HepG2 (cell line): Measurements from ENCODE around the gene ZNF226. TPM values are rescaled to one million over a fixed set of nuclear protein-coding genes. Genes with fewer than 3 reads are reported as not detected.

ENCODE experiments used
- CHD2 ChIP-seq: IDR thresholded peaks from 2 replicates; pipeline ENCODE4 v1.6.1; 2011; ENCODE audit warnings: low read depth, low read length, improper control_type of control experiment
- KDM1A ChIP-seq: IDR thresholded peaks from 2 replicates; pipeline ENCODE4 v1.6.1; 2016; ENCODE audit warnings: missing compliant biosample characterization
- MZF1 ChIP-seq: sonication (generic); formaldehyde crosslinking; IDR thresholded peaks from 2 replicates; pipeline ENCODE4 v1.8.1; 2023; ENCODE audit warnings: mild to moderate bottlenecking, missing genetic modification reagents, borderline replicate concordance
- PHF20 ChIP-seq: sonication (generic); formaldehyde crosslinking; IDR thresholded peaks from 2 replicates; pipeline ENCODE4 v1.5.0; 2020; ENCODE audit warnings: mild to moderate bottlenecking, missing genetic modification reagents
- PHF21A ChIP-seq: sonication (generic); formaldehyde crosslinking; IDR thresholded peaks from 2 replicates; pipeline ENCODE4 v1.5.0; 2020; ENCODE audit warnings: mild to moderate bottlenecking, missing genetic modification reagents
- PHF8 ChIP-seq: sonication (generic); formaldehyde crosslinking; IDR thresholded peaks from 2 replicates; pipeline ENCODE4 v1.5.0; 2020; ENCODE audit warnings: missing genetic modification reagents
- SP5 ChIP-seq: IDR thresholded peaks from 2 replicates; pipeline ENCODE4 v1.6.1; 2016; ENCODE audit warnings: low read depth, borderline replicate concordance
- TAF15 ChIP-seq: fragments of 200-400 bp; formaldehyde crosslinking; IDR thresholded peaks from one replicate; pipeline ENCODE4 v1.6.1; 2018; ENCODE audit warnings: mild to moderate bottlenecking, low read depth, low read length; ENCODE audit not compliant: poor library complexity, severe bottlenecking
- ZMYM4 ChIP-seq: sonication (generic); formaldehyde crosslinking; IDR thresholded peaks from 2 replicates; pipeline ENCODE4 v1.8.1; 2023; ENCODE audit warnings: mild to moderate bottlenecking, missing genetic modification reagents
- ZNF296 ChIP-seq: sonication (generic); formaldehyde crosslinking; conservative IDR thresholded peaks from 2 replicates; pipeline ENCODE4 v1.5.0; 2020; ENCODE audit warnings: mild to moderate bottlenecking, missing genetic modification reagents
- polyA plus RNA-seq, 8 experiments: library from polyadenylated mRNA; depleted of rRNA in 3 of 8; stranded (reverse) in 7 of 8; unstranded in 1 of 8; fragments of >200 nt; fragmentation: Illumina TruSeq in 4 of 8; extraction: Trizol in 4 of 8; gene quantifications; 2 replicates each; pipeline versions ENCODE4 v1.2.1 to v1.2.3, GENCODE V29; 2011 to 2016; ENCODE audit warnings: low read depth in 4 of 8, missing spikeins in 1 of 8, mixed read lengths in 1 of 8; ENCODE audit not compliant: insufficient read depth in 1 of 8
- total RNA-seq, 5 experiments: library from RNA; depleted of rRNA; stranded (reverse); fragments of >200 nt; fragmentation: Illumina TruSeq; extraction: Trizol; gene quantifications; 2 replicates each; pipeline ENCODE4 v1.2.3, GENCODE V29; 2016; ENCODE audit warnings: low read depth in 1 of 5
- TF ChIP-seq, protein P1 (sequence below): sonication (generic); formaldehyde crosslinking; conservative IDR thresholded peaks from 2 replicates; pipeline ENCODE4 v1.8.0; 2022; ENCODE audit warnings: mild to moderate bottlenecking, moderate library complexity, missing genetic modification reagents
- TF ChIP-seq, protein P2 (sequence below), 2 experiments: sonication (generic) in 1 of 2; formaldehyde crosslinking in 1 of 2; IDR thresholded peaks; 2 replicates each; pipeline versions ENCODE4 v1.5.1 to v1.6.1; 2011 to 2020; ENCODE audit warnings: borderline replicate concordance in 1 of 2, low read depth in 1 of 2, low read length in 1 of 2, mild to moderate bottlenecking in 1 of 2, missing genetic modification reagents in 1 of 2, moderate library complexity in 1 of 2
- TF ChIP-seq, protein P3 (sequence below): sonication (generic); formaldehyde crosslinking; IDR thresholded peaks from 2 replicates; pipeline ENCODE4 v1.5.1; 2020; ENCODE audit warnings: missing genetic modification reagents, mild to moderate bottlenecking, borderline replicate concordance
- TF ChIP-seq, protein P4 (sequence below): sonication (generic); formaldehyde crosslinking; IDR thresholded peaks from 2 replicates; pipeline ENCODE4 v1.4.0; 2020; ENCODE audit warnings: missing genetic modification reagents
- TF ChIP-seq, protein P5 (sequence below): sonication (generic); formaldehyde crosslinking; conservative IDR thresholded peaks from 2 replicates; pipeline ENCODE4 v1.4.0; 2020; ENCODE audit warnings: mild to moderate bottlenecking, missing genetic modification reagents, moderate library complexity

The ZNF226 gene
- total and polyA plus RNA-seq, 2 of the 13 experiments (the other 11 are each of a cell fraction or from before 2014, with no cell fraction given), result 8.3 to 16.0 TPM

DNA sequence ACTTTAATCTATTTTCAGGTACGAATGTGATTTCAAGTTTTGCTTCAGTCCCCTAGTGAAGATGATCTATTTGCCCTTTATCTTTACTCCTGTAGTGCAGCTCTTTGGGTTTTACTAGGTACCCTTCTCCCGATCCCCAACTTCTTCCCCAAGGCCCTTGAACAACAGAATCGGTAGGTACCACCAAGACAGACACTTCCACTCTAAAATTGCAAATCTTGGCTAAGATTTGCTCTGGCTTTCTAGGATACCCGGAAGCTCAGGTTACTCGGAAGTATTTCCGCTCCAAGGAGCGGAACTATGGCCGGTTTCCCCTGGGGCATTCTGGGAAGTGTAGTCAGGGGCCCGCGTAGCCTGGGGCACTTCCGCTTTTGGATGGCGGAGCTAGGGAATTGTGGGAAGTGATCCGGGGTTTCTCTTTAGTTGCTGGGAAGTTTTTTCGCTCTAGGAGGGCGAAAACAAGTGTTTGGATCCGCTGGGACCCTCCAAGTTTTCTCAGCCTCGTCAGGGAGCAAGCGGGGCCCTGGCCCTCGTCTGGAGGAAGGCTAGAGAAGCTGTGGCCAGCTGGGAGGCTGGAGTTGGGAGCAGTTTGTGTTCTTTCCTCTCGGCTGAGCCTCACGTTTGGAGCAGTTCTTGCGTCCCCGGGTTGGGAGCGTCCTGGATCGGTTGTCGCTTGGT lies 42.4 kb downstream of the ZNF226 start (continued):
- TF ChIP-seq, protein P1, sequence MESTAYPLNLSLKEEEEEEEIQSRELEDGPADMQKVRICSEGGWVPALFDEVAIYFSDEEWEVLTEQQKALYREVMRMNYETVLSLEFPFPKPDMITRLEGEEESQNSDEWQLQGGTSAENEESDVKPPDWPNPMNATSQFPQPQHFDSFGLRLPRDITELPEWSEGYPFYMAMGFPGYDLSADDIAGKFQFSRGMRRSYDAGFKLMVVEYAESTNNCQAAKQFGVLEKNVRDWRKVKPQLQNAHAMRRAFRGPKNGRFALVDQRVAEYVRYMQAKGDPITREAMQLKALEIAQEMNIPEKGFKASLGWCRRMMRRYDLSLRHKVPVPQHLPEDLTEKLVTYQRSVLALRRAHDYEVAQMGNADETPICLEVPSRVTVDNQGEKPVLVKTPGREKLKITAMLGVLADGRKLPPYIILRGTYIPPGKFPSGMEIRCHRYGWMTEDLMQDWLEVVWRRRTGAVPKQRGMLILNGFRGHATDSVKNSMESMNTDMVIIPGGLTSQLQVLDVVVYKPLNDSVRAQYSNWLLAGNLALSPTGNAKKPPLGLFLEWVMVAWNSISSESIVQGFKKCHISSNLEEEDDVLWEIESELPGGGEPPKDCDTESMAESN, result no peak
- TF ChIP-seq CHD2 (no peak), MZF1 (CRISPR knock-in tag) (no peak), PHF20 (CRISPR knock-in tag) (peak; percentile 92), ZNF296 (CRISPR knock-in tag) (no peak), SP5 (CRISPR knock-in tag) (no peak), ZMYM4 (CRISPR knock-in tag) (peak; percentile 61; the same call in 1 of the 2 replicates), TAF15 (no peak), PHF8 (CRISPR knock-in tag) (peak; percentile 72), KDM1A (CRISPR knock-in tag) (no peak), PHF21A (no peak)
- TF ChIP-seq, protein P2, sequence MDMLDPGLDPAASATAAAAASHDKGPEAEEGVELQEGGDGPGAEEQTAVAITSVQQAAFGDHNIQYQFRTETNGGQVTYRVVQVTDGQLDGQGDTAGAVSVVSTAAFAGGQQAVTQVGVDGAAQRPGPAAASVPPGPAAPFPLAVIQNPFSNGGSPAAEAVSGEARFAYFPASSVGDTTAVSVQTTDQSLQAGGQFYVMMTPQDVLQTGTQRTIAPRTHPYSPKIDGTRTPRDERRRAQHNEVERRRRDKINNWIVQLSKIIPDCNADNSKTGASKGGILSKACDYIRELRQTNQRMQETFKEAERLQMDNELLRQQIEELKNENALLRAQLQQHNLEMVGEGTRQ (IDR thresholded peaks at IDR 0.05; ENCODE audit: low read depth, low read length), result no peak
- TF ChIP-seq, protein P2 (CRISPR knock-in tag; IDR thresholded peaks at IDR 0.05; ENCODE audit: borderline replicate concordance), result no peak
- TF ChIP-seq, protein P3, sequence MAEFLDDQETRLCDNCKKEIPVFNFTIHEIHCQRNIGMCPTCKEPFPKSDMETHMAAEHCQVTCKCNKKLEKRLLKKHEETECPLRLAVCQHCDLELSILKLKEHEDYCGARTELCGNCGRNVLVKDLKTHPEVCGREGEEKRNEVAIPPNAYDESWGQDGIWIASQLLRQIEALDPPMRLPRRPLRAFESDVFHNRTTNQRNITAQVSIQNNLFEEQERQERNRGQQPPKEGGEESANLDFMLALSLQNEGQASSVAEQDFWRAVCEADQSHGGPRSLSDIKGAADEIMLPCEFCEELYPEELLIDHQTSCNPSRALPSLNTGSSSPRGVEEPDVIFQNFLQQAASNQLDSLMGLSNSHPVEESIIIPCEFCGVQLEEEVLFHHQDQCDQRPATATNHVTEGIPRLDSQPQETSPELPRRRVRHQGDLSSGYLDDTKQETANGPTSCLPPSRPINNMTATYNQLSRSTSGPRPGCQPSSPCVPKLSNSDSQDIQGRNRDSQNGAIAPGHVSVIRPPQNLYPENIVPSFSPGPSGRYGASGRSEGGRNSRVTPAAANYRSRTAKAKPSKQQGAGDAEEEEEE (CRISPR knock-in tag), result no peak
- TF ChIP-seq, protein P4, sequence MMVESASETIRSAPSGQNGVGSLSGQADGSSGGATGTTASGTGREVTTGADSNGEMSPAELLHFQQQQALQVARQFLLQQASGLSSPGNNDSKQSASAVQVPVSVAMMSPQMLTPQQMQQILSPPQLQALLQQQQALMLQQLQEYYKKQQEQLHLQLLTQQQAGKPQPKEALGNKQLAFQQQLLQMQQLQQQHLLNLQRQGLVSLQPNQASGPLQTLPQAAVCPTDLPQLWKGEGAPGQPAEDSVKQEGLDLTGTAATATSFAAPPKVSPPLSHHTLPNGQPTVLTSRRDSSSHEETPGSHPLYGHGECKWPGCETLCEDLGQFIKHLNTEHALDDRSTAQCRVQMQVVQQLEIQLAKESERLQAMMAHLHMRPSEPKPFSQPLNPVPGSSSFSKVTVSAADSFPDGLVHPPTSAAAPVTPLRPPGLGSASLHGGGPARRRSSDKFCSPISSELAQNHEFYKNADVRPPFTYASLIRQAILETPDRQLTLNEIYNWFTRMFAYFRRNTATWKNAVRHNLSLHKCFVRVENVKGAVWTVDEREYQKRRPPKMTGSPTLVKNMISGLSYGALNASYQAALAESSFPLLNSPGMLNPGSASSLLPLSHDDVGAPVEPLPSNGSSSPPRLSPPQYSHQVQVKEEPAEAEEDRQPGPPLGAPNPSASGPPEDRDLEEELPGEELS, result no peak
- TF ChIP-seq, protein P5, sequence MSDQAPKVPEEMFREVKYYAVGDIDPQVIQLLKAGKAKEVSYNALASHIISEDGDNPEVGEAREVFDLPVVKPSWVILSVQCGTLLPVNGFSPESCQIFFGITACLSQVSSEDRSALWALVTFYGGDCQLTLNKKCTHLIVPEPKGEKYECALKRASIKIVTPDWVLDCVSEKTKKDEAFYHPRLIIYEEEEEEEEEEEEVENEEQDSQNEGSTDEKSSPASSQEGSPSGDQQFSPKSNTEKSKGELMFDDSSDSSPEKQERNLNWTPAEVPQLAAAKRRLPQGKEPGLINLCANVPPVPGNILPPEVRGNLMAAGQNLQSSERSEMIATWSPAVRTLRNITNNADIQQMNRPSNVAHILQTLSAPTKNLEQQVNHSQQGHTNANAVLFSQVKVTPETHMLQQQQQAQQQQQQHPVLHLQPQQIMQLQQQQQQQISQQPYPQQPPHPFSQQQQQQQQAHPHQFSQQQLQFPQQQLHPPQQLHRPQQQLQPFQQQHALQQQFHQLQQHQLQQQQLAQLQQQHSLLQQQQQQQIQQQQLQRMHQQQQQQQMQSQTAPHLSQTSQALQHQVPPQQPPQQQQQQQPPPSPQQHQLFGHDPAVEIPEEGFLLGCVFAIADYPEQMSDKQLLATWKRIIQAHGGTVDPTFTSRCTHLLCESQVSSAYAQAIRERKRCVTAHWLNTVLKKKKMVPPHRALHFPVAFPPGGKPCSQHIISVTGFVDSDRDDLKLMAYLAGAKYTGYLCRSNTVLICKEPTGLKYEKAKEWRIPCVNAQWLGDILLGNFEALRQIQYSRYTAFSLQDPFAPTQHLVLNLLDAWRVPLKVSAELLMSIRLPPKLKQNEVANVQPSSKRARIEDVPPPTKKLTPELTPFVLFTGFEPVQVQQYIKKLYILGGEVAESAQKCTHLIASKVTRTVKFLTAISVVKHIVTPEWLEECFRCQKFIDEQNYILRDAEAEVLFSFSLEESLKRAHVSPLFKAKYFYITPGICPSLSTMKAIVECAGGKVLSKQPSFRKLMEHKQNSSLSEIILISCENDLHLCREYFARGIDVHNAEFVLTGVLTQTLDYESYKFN (CRISPR knock-in tag), result no peak
